ENCODE data around the gene FOXO3. TPM values are rescaled to one million over a fixed set of nuclear protein-coding genes. Genes with fewer than 3 reads are reported as not detected.

FOXO3 gene
- polyA plus RNA-seq, 1 experiment, result 25.4 TPM

GRCh38 chr6:108665495-108666196 lies 104.9 kb downstream of the FOXO3 start:
- CTCF ChIA-PET, result interaction anchor here (1.2 kb wide), 1 partner anchor 19 kb away, joined by 3 read pairs; no protein-coding TSS in a partner anchor
- H3K4me3 ChIP-seq (ENCODE audit: low read depth, low read length), result no peak overlapping the region
- POLR2A ChIA-PET, result interaction anchor here (0.7 kb wide), 1 partner anchor 105 kb away, joined by 3 read pairs; the partner anchor contains the start of gene FOXO3
- H3K36me3 ChIP-seq (ENCODE audit: control insufficient read depth, insufficient read depth, low read length), result peaks cover 8% of the 10 kb centered on the region
- H3K27me3 ChIP-seq (ENCODE audit: control insufficient read depth, insufficient read depth, low read length), result no peaks in the 10 kb centered on the region
- TF ChIP-seq, protein P1, sequence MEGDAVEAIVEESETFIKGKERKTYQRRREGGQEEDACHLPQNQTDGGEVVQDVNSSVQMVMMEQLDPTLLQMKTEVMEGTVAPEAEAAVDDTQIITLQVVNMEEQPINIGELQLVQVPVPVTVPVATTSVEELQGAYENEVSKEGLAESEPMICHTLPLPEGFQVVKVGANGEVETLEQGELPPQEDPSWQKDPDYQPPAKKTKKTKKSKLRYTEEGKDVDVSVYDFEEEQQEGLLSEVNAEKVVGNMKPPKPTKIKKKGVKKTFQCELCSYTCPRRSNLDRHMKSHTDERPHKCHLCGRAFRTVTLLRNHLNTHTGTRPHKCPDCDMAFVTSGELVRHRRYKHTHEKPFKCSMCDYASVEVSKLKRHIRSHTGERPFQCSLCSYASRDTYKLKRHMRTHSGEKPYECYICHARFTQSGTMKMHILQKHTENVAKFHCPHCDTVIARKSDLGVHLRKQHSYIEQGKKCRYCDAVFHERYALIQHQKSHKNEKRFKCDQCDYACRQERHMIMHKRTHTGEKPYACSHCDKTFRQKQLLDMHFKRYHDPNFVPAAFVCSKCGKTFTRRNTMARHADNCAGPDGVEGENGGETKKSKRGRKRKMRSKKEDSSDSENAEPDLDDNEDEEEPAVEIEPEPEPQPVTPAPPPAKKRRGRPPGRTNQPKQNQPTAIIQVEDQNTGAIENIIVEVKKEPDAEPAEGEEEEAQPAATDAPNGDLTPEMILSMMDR (IDR thresholded peaks at IDR 0.05; ENCODE audit: insufficient read depth, low read depth, low read length), result no peak
- DNase-seq (ENCODE audit: low read depth), result no peak

GRCh38 chr6:108666656-108667260 lies 106.0 kb downstream of the FOXO3 start:
- Histone ChIP-seq H3K4me3 (ENCODE audit: low read depth, low read length) (no peak overlapping the region), H3K27me3 (ENCODE audit: control insufficient read depth, insufficient read depth, low read length) (no peaks in the 10 kb centered on the region), H3K36me3 (ENCODE audit: control insufficient read depth, insufficient read depth, low read length) (peaks cover 8% of the 10 kb centered on the region)
- TF ChIP-seq, protein P1 (IDR thresholded peaks at IDR 0.05; ENCODE audit: insufficient read depth, low read depth, low read length), result no peak
- no peak for DNase-seq (ENCODE audit: low read depth)
- CTCF ChIA-PET, result interaction anchor here (0.9 to 1.5 kb wide), 3 partner anchors 20 to 53 kb away, joined by 3 read pairs; no protein-coding TSS in a partner anchor
- POLR2A ChIA-PET, result no interaction called here

- CTCF ChIA-PET, result interaction anchor here (1.3 to 1.5 kb wide), 2 partner anchors 52 to 225 kb away, joined by 3 read pairs; no protein-coding TSS in a partner anchor
- TF ChIP-seq, protein P1 (IDR thresholded peaks at IDR 0.05; ENCODE audit: insufficient read depth, low read depth, low read length), result no peak
Measured at GRCh38 chr6:108667993-108668392, 107.3 kb downstream of the FOXO3 start.

GRCh38 chr6:108669673-108670072 lies 109.0 kb downstream of the FOXO3 start:
- no peak for DNase-seq (ENCODE audit: low read depth)
- peaks cover 4% of the 10 kb centered on the region for H3K36me3 ChIP-seq (ENCODE audit: control insufficient read depth, insufficient read depth, low read length)
- H3K27me3 ChIP-seq (ENCODE audit: control insufficient read depth, insufficient read depth, low read length), result no peaks in the 10 kb centered on the region
- TF ChIP-seq, protein P1 (IDR thresholded peaks at IDR 0.05; ENCODE audit: insufficient read depth, low read depth, low read length), result no peak
- ChIA-PET CTCF (no interaction called here), POLR2A (no interaction called here)
- no peak overlapping the region for H3K4me3 ChIP-seq (ENCODE audit: low read depth, low read length)

More at GRCh38 chr6:108667993-108668392, 107.3 kb downstream of the FOXO3 start:
- DNase-seq (ENCODE audit: low read depth), result no peak
- H3K4me3 ChIP-seq (ENCODE audit: low read depth, low read length), result no peak overlapping the region
- H3K36me3 ChIP-seq (ENCODE audit: control insufficient read depth, insufficient read depth, low read length), result peaks cover 8% of the 10 kb centered on the region
- POLR2A ChIA-PET, result no interaction called here
- H3K27me3 ChIP-seq (ENCODE audit: control insufficient read depth, insufficient read depth, low read length), result no peaks in the 10 kb centered on the region

- DNase-seq (ENCODE audit: low read depth), result no peak
- TF ChIP-seq, protein P1 (IDR thresholded peaks at IDR 0.05; ENCODE audit: insufficient read depth, low read depth, low read length), result no peak
- peaks cover 1% of the 10 kb centered on the region; the same call in 1 of the 2 replicates for H3K36me3 ChIP-seq (ENCODE audit: control insufficient read depth, insufficient read depth, low read length)
- ChIA-PET POLR2A (no interaction called here), CTCF (interaction anchor here (0.9 to 1.2 kb wide), 2 partner anchors 12 to 52 kb away, joined by 3 read pairs; no protein-coding TSS in a partner anchor)
- H3K27me3 ChIP-seq (ENCODE audit: control insufficient read depth, insufficient read depth, low read length), result no peaks in the 10 kb centered on the region
- H3K4me3 ChIP-seq (ENCODE audit: low read depth, low read length), result no peak overlapping the region
Measured at GRCh38 chr6:108671175-108671574, 110.5 kb downstream of the FOXO3 start.

All from BJ (cell line).